Globus pallidus (tissue), 1 donor: ENCODE data around the gene GNAQ.
A peak's percentile ranks its signal among the peaks of the same experiment; 100 is the strongest.

Experiments used
- DNase-seq: peaks from one replicate; pipeline ENCODE4 v3.0.0-alpha.2; 2015; ENCODE audit warnings: low spot score

Gene GNAQ

DNA sequence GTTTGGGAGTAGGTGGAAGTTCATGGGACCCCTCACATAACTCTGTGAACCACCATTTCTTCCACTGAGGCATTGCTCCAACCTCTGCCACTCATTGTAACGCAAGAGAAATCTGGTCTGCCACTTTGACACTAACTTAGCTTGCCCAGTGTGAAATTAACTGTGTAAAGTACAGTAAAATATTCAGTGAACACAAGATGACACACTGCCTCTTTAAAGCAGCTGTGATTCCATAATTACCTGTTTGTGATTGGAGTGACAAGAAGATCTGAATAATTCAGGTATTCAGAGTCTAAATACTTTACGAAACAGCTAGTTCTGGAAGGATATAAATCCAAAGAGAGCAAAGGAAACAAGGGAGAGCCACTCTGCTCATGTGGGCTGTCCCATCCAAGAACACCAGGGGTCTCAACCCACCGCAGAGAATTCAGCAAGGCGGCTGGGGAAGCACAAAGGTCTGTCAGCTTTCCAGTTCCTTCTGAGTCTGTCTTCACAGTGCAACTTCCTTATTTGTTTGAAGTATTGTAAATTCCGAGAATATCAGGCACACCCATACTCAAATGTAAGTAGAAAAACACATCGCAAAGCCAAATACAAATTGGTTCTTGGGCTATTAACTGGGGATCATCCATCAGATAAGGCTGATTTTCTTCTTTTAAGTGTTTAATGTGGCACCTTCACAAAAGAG, 86.9 kb downstream of the GNAQ start:
- DNase-seq, result peak; percentile 26

DNA sequence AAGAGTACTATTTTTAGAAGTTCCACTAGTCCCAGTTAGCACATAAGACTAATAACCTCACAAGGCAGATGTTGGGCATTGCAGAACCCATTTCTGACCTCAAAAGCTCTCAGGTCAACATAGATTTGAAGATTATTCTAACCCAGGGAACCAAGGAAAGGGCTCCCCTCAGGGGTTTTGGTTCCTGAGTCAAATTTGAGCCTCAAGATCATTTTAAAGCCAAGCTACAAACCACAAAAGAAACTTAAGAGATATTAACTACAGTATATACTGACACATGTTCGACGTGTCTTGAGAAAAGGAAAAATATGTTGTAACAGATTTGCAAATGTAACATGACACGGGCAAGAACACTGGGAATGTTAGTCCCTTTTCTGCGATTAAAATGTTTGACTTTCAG, 88.6 kb downstream of the GNAQ start:
- no peak for DNase-seq

DNA sequence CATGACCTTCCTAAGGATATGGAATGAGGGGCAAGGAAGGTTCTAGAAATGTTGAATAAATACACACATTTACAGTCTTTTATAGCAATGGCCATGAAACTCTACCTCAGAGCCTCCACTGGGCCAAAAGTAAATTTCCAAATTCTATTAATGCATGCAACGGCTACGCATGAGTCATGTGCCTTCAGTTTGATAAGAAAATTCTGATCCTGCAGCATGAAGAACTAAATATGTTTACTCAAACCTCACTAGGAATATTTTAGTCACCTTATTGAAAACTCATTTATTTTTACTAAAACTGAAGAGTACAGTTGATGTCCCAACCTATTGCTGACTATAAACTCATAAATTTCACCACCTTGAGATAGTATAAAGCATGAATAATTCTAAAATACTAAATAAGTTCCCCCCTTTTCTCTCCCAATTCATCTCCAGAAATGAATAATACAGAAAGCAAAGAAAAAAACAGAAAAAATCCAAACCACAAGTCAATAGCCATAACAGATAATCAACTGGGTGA, 92.4 kb downstream of the GNAQ start:
- no peak for DNase-seq

DNA sequence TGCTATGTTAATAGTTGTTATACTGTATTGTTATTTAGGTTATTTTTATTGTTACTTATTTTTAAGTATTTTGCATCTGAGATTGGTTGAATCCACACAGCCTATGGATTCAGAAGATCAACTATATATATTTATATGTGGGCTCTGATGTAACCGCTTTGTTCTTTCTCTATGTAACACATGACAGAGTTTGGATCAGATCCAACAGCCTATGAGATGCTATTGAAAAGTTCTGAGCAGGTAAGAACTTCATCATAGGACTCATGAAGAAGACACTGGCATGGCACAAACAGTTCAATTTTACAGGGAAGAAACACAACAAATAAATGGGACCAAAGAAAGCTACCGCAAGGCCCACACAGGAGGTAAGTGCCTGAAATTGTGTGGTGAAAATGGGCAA, 93.4 kb downstream of the GNAQ start:
- DNase-seq, result no peak

DNA sequence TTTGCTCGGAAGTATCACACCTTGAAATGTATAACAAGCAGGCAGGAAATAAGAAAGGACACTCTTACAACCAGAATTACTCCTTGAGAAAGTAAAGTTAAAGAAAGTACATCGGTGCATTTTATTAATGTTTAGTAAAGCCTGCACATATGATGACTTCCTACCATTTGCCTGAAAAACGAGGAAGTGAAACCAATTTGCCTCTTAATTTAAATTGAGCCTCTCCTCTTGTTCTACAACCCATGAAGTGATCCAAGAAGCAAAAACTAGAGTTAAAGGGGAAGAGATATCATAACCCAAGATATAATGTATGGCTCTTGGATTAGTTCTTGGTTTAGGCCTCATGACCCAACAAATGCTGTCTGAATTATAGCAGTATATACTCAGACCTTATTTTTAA, 95.6 kb downstream of the GNAQ start:
- DNase-seq, result no peak

DNA sequence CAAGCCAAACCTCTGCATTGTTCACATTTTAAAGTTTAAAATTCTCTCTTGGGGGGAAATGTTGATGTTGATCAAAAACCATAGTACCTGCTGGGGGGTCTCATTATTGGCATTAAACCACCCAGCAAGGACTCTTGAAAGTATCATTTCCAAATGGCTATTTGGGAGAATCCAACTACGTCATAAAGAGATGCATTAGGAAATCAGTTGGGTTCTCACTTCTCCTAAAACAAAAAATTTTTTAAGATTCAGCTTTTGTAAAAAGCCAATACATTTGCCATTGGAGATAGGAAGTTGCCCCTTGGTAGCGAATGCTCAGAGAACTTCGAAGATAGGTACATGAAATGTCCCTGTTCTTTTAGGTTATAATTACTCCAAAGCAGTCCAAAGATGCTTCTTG, 96.4 kb downstream of the GNAQ start:
- DNase-seq, result no peak

DNA sequence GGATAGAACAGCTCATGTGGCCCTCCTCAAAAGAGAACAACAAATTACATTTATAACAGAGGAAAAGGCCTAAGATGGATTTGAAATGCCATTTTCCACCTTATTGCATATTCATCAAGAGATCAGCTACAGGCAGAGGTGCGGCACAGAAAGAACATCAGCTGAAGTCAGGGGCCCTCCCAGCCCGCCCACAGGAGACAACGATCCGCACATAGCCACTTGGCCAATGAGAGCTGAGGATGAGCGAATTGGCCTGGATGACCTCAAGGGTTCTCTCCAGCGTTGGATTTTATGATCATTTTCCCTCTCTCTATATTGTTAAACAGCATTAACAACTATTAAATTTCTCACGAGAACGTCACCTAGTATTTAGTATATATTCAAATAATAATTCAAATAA, 97.6 kb downstream of the GNAQ start:
- DNase-seq, result no peak

DNA sequence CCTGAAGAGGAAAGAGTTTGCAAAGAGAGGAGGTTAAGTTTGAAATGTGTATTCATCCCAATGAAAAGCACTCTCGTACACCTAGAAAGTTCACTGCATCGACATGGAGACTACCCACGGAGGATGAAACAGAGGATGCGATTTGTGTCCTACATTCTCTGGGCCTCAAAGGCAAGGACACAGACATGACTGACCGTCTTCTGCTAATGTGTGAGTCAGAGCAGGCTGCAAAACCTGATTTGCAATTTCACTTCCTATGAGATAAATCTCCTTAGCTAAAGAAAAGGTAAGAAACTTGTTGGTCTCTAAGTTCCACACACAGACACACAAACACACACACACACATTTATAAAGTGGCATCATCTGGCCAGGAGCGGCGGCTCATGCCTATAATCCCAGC, 98.6 kb downstream of the GNAQ start:
- no peak for DNase-seq

DNA sequence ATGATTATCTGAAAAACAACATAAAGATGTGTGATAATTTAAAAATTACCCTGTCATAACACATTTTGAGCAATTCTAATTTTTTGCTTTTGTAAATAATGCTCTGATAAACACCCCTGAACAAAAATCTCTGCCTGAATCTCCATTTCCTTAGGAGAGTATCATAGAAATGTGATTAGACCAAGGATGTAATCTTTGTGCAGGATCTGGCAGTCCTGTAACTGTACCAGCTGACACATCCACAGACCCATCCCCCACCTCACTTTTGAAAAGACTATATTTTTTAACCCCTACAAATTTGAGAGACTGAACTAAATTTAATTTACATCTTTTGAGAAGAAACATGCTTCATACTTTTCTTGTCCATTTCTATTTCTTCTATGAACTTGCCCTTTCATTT, 101.7 kb downstream of the GNAQ start:
- DNase-seq, result no peak

DNA sequence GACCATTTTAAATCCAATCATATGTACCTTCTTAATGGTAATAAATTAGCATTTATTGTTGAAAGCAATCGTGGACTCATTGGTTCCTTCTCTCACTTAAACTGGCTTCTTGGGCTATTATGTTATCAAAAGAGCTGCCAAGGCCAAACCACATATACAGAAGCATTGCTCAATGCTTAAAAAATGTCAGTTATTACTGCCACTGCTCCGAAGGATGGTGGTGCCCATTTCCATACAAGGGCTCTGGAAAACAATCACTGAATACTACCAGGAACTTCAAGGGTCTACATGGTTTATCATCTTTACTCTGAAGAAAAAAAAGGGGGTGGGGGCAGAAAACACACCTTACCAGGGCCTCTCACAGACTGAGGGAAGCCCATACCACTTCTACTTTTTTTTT, 104.3 kb downstream of the GNAQ start:
- DNase-seq, result no peak

DNA sequence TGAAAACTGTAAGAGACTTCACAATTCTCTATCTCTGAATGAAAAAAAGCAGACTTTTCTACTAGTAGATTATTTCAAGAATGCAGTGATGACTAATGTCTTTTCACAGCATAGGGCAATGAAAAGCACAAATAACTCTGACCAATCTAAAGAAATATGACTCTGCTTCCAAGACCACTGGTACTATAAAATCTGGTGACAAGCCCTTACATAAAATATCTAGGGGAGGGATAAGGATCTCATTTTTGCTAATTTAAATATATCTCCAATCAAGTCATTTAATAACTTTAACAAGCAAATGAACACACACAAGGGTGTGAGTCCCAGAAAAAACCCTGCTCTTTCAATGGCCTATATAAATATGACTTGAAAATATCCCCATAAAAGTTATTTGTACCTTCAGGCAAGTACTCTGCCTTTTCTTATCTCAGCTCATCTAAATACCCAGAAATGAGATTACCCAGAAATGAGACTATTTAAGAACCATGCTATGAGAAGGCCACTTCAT, 105.2 kb downstream of the GNAQ start:
- no peak for DNase-seq

DNA sequence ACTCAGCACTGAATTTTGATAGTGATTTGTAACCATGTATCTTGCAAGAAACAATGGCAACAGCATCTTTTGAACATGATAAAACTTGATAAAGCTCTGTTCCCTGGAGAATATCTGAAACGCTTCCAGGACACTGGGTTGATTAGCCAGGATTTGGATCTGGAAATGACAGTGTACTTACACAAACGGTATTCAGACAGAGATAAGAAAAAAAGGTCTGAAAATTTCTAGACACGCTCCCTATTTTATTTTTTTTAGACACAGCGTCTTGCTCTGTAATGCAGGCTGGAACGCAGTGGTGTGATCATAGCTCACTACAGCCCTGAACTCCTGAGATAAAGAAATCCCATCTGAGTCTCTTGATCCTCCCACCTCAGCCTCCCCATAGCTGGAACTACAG, 109.0 kb downstream of the GNAQ start:
- DNase-seq, result no peak

DNA sequence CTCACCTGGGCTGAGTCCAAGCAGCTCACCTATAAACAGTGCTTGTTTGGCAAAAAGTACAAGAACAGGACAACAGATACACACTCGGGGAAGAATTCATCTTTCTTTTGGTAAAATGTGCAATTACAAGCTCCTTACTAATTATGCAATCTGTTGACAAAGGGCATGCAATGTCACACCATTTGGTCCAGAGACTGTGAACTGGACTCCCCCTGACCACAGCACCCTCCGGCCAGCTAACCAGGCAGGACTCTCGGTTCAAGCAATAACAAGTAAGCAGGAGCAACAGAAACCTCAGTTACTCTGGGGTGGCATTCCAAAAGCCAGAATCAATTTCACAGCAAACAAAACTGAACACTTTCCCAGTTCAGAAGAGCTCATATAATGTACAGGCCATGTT, 113.8 kb downstream of the GNAQ start:
- no peak for DNase-seq

DNA sequence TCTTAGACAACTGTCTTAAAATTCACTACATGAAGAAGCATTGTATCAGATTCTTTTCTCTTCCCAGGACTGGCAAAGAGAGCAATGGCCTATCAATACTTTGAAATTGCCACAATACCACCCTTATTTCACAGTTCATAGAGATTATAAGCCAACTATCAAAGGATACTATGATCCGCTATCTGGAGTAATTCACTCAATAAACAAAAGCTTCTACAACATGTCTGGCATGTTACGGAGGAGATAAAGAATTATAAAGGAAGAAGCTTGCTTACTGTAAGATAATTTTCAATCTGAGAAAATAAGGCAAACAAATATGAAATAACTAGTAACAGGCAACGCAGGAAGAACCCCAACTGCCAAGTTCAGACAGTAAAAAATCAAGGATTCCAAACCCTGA, 114.8 kb downstream of the GNAQ start:
- no peak for DNase-seq

DNA sequence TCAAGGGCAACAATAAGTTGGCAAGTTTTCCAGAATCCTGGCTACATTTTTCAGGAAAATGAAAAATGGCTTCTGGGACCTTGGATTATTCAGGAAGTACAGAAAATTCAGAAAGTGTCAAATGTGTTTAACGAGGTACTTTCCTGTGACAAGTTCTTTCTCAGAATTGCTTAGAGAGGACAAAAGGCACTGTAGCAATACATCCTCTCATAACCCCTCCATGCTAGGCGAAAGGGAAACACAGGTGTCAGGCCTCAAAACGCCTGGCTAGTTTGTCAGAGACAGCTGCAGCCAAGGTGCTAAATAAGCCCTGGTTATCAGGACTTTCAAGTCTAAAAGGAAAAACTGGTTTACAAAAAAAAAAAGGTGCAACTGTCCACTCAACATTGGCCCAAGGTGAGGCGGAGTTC, 115.2 kb downstream of the GNAQ start:
- no peak for DNase-seq

DNA sequence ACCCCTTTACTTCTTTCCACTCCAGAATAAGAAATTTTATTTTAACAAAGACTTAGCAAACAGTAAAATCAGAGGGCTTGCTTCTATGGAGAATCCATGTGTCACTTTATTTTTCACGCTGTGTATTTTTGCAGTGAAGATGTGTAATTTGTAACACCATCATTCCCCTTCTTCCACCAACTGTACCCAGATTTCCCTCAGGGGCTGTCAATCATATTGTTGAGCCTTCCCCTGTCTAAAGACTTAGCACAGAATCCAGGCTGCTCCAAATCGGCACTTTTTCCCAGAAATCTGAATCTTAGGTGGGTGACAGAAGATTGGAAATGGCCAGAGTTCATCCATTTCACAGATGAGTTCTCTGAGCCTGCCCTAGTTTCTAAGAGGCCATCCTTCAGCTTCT, 115.9 kb downstream of the GNAQ start:
- no peak for DNase-seq

DNA sequence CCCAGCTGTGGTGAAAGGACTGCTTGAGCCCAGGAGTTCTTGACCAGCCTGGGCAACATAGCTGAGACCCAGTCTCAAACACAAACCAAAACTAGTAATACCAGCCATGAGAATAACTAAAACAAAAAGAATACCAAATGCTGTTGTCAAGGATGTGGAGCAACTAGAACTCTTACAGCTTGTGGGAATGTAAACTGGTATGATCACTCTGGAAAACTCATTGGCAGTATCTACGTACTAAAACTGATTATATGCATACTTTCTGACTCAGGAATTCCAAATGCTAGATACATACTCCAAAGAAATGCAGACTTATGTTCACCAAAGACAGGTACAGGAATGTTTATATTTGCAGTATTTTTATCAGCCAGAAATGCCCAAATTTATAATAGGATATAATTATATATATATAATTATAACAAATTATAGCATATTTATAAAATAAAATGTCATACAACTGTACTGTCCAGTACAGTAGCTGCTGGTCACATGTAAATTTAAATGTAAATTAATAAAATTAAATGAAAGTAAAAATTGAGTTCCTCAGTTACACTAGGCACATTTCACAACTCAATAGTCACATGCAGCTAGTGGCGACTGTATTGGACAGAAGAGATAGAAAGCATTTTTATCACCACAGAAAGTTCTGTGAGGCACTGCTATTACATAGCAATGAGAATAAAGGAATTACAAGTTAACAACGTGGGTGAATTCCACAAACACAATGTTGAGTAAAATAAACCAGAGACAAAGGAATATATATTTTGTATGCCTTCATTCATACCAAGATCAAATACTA, 118.5 kb downstream of the GNAQ start:
- DNase-seq, result no peak

DNA sequence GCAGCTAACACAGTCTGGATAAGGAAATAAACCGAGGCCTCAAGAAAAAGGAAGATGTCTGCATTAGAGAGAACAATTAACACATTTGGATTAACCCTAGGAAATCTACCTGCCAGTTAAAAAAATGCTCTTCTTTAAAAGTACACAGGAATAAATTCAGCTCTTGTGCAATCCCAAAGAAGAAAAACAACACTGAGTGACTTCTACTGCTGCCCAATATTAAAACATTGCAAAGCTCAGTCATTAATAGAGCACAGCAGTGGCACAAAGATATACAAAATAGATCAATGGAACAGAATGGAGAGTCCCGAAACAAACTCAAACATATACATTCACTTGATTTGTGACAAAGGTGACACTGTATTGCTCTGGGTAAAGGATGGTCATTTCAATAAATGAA, 119.7 kb downstream of the GNAQ start:
- no peak for DNase-seq

DNA sequence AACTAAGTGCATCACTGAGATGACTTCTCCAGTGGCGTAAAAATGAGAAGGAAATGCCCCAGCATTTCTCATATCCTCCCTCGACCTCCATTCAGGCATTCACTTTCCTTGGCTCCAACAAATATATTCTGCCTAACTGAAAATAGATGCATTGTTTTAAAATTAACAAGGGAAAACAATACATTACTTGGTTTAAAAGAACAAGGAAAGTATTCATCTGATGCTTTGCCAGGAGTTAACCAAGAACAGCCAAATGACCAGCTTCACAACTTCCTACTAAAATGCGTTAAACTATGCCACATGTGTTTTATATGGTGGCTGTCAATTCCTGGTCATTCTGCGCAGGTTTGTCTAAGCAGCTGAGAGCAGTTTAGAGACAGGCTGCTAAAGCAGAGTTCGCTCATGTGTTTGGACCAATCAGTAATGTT, 121.4 kb downstream of the GNAQ start:
- peak; percentile 73 for DNase-seq

DNA sequence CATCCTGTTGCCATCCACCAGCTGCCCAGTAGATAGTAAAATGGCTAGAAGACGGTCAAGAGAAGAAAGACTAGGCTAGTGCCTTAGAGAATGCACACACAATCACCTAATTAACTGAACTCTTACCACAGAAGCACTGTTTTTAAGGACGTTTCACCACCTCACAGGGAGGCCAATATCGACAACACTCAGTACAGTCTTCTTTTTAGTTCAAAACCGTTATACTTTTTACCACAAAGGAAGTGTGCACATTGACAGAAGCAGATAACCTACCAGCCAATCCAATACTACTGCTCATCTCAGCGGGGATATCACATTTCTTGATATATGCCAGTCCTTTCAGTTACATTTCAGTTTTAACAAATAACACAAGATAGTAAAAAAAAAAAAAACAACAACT, 122.3 kb downstream of the GNAQ start:
- no peak for DNase-seq

DNA sequence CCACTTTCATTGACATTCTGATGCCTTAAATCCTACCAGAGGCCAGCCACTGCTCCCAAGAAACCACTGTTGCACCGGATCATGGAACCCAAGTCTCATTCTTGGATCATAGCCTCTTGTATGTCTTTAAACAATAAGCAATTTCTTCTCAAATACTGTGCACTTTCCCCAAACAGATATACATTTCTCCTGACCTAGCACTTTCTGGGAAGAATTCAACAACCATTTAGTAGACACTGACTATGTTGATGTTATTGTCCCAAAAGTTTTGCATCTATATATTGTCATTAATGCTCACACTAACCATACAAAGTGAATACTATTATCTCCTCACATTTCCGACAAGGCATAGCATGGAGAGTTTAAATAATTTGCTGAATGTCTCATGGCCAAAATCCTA, 123.3 kb downstream of the GNAQ start:
- DNase-seq, result no peak

DNA sequence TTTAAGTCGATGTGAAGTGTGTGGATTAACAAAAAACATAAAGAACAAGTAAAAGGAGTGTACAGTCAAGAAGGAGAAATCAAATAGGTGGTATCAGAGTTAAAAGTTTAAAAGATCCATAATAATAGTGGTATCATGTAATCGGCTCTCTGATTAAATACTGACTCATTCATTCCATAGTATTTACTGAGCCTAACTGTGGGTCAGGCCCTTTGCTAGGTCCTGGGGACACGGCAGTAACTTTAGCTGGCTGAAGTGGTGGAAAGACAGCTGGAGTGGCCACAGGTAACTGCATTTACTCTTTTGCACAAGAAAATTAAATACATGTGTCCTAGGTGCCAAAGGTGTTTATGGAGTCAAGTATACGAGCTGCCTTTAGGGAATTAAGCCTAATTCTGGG, 124.0 kb downstream of the GNAQ start:
- no peak for DNase-seq

DNA sequence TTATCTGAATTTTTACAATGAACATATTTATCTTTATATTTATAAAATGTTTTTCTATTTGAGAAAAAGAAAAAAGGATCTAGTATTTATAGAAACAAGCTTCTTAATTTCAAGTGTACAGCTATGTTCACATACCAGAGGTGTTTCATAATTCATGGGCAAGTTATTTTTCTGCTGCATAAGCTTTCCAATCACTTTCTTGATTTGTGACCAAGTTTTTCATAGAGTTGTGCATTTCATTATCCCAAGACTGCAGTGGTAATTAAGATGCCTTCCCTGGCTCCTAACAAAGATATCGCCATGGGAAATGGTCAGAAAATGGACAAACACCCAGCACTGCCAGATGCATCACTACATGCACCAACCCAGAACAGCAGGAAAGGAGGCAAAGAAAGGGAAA, 124.6 kb downstream of the GNAQ start:
- DNase-seq, result no peak
